ENCODE results near the gene ARMC9.

The ARMC9 gene

GRCh38 chr2:231388725-231389346, 190.4 kb downstream of the ARMC9 start:
- DNase-seq (ENCODE audit: low read depth) = no peak
- TF ChIP-seq CTCF (IDR thresholded peaks at IDR 0.05; ENCODE audit: low read length, missing control alignments) = no peak
- no peak overlapping the region for H3K4me3 ChIP-seq (replicated peaks; ENCODE audit: low read depth, low read length)

- TF ChIP-seq CTCF (IDR thresholded peaks at IDR 0.05; ENCODE audit: low read length, missing control alignments) = no peak
- DNase-seq (ENCODE audit: low read depth) = no peak
- H3K4me3 ChIP-seq (replicated peaks; ENCODE audit: low read depth, low read length) = no peak overlapping the region
Measured at GRCh38 chr2:231390667-231391066, 192.2 kb downstream of the ARMC9 start.

- DNase-seq (ENCODE audit: low read depth) = no peak
- no peak overlapping the region for H3K4me3 ChIP-seq (replicated peaks; ENCODE audit: low read depth, low read length)
- no peak for TF ChIP-seq CTCF (IDR thresholded peaks at IDR 0.05; ENCODE audit: low read length, missing control alignments)
Measured at GRCh38 chr2:231391981-231392380, 193.6 kb downstream of the ARMC9 start.

- no peak for DNase-seq (ENCODE audit: low read depth)
- no peak for TF ChIP-seq CTCF (IDR thresholded peaks at IDR 0.05; ENCODE audit: low read length, missing control alignments)
- H3K4me3 ChIP-seq (replicated peaks; ENCODE audit: low read depth, low read length) = no peak overlapping the region
Measured at GRCh38 chr2:231392431-231393148, 194.2 kb downstream of the ARMC9 start.

GRCh38 chr2:231393149-231394131, 195.0 kb downstream of the ARMC9 start:
- TF ChIP-seq CTCF (IDR thresholded peaks at IDR 0.05; ENCODE audit: low read length, missing control alignments) = peak; percentile 13
- no peak overlapping the region for H3K4me3 ChIP-seq (replicated peaks; ENCODE audit: low read depth, low read length)
- no peak for DNase-seq (ENCODE audit: low read depth)

GRCh38 chr2:231394211-231395141, 196.0 kb downstream of the ARMC9 start:
- H3K4me3 ChIP-seq (replicated peaks; ENCODE audit: low read depth, low read length) = no peak overlapping the region
- DNase-seq (ENCODE audit: low read depth) = no peak
- TF ChIP-seq CTCF (IDR thresholded peaks at IDR 0.05; ENCODE audit: low read length, missing control alignments) = peak; percentile 8

Data from fibroblast of pulmonary artery (primary cell).